NCI-H1694 (cell line): ENCODE measurements around the gene PGAP2.
A peak's percentile ranks its signal among the peaks of the same experiment; 100 is the strongest.
"Not testable (repeated sequence)": the region's sequence is repeated elsewhere in the genome, so short reads cannot be mapped to it uniquely, and the experiment has no call there.

Experiments
- DNase-seq: peaks from one replicate; lab custom pipeline; 2025; lab: John Stamatoyannopoulos, UW

The PGAP2 gene

GRCh38 chr11:3803726-3804495 lies 4.4 kb upstream of the PGAP2 start:
- DNase-seq = no peak

GRCh38 chr11:3808861-3809623 lies 682 bp downstream of the PGAP2 start:
- no peak for DNase-seq

DNA sequence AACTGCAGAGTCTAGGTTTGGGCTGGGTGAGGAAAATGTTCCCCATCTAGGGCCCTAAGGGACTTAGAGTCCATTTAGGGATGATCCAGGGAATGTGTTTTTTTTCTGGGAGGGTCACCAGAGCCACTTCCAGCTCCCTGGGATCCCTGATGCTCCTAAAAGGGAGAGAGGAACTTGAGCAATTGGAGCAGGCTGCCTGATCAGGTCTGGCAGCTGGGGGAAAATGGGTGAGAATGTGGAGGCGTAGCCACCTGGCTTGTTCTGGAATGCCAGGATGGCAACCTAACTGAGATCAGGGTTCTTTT lies 1.2 kb downstream of the PGAP2 start:
- no peak for DNase-seq

DNA sequence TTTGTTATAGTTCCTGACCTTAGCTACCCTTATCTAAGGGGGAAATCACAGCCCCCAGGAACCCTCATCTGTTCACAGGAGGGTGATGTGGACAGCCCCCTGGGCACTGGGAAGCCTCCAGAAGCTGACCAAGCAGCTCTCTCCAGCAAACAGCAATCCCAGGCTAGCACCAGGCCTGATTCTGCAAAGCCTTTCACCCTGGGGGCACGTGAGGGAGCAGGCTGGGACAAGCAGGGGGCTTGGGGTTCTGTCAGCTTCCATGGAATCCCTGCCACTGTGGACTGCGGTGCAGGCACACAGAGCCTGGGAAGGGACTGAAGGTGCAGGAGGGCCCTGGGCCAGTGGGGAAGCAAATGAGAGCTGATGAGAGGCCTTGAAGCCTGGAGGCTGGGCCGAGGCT lies 2.1 kb downstream of the PGAP2 start:
- no peak for DNase-seq

DNA sequence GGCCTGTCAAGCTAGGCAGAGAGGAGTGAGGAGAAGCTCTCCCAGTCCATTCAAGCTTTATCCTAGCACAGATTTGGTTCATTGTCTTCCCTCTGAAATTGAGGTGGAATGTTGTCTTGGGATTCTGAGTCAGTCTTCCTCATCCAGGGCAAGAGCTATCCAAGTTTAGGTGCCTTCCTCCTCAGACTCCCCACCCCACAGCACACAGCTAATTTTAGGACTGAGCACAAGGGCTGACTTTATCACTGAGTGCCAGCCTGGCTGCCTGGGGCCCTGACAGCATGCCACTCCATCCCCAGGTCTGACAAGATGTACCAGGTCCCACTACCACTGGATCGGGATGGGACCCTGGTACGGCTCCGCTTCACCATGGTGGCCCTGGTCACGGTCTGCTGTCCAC lies 2.6 kb downstream of the PGAP2 start:
- DNase-seq = no peak

- not testable (repeated sequence) for DNase-seq
These were observed 6.5 kb downstream of the PGAP2 start for GRCh38 chr11:3814832-3815231.

DNA sequence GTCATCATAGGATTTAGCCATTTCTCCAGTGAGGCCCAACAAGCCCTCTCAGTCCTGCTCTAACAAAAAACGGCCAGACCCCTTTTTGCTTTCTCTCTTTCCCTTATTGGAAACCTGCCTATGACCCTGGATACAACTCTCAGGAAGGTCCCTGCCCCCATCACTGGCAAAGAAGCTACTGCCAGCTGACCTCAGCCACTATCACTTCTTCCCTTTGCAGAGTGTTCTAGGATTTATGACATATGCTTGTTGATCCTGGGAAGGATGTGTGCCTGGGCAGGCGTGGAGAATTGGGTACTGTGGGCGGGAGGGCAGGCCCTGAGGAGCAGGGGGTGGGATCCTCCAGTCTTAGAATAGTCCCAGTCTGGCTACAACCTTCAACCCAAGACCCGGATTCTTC lies 7.5 kb downstream of the PGAP2 start:
- DNase-seq = no peak

DNA sequence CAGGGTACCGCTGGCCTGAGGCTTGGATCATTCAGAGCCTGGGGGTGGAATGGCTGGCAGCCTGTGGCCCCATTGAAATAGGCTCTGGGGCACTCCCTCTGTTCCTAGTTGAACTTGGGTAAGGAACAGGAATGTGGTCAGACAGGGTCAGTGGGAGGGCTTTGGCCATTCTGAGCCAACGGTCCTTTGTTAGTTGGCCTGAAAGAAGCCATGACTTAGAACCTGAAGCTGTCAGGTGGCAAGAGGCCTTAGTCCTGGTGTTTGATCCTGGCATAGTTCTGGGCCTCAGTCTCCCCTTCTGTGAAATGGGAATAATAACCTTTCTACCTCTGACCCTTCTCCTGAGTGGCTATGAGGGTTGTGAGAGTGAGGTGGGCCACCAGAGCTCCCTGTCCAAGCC lies 8.3 kb downstream of the PGAP2 start:
- no peak for DNase-seq

GRCh38 chr11:3817181-3817800 lies 8.9 kb downstream of the PGAP2 start:
- no peak for DNase-seq

DNA sequence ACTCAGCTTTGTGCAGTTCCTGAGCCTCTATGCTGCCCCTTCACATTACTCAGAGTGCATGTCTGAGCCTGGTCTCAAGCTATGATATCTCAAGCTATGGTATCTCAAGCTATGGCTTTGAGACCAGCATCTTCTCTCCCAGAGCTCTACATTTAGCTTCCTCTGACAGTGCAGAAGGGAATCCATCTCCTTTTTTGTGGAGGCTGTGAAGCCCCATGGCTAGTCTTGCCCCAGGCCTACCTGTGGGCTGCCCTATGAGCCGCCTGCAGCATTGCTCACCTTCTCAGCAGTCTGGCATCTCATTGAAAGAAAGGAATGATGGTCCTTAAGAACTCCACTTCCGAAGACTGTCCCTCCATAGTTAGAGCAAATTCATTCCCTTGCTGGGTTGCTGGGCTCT lies 12.6 kb downstream of the PGAP2 start:
- no peak for DNase-seq

GRCh38 chr11:3822312-3822711 lies 14.0 kb downstream of the PGAP2 start:
- DNase-seq = no peak

DNA sequence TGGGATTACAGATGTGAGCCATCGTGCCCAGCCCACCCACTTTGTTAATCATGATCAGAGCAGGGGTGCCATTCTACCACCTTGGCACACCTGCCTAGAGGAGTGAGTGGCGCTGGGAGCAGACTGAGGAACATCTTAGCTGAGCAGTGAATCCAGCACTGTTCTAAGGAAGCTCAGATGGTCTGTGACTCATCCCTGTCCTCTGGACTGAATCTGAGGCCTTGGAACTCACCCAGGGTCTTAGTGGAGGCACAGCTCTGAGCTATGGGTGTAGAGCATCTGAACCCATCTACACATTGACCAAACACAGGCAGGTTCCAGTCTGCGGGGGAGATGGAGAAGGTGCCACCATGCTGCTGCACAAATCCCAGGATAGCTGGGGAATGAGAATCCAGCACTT lies 14.9 kb downstream of the PGAP2 start:
- no peak for DNase-seq

GRCh38 chr11:3823762-3824506 lies 15.6 kb downstream of the PGAP2 start:
- no peak for DNase-seq

DNA sequence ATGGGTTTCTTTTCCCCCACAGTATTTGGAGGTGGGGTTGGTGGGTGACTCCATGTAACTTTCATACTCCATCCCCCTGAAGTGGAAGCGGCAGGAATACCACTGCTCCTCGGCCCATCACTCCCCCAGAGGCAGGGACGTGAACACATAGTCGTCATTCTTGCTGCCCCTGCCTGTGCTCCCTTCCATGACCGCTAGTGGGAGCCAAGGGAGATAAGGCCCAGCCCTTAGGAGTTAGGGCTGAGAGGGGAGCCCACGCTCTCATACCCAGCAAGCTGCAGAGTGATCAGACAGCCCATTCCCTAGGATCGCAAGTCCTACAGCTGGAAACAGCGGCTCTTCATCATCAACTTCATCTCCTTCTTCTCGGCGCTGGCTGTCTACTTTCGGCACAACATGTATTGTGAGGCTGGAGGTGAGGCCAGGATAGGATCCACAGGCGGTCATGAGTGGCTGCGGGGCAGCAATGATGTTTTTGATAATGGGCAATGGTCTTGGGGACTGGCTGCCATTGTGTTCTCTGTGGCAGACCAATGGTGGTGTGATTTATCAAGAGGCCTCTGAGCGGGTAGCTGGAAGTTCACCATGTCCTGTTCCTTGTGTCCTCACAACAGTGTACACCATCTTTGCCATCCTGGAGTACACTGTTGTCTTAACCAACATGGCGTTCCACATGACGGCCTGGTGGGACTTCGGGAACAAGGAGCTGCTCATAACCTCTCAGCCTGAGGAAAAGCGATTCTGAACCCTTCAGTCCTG lies 16.5 kb downstream of the PGAP2 start:
- peak; percentile 4 for DNase-seq

- no peak for DNase-seq
These were observed 17.3 kb downstream of the PGAP2 start for GRCh38 chr11:3825473-3826154.

DNA sequence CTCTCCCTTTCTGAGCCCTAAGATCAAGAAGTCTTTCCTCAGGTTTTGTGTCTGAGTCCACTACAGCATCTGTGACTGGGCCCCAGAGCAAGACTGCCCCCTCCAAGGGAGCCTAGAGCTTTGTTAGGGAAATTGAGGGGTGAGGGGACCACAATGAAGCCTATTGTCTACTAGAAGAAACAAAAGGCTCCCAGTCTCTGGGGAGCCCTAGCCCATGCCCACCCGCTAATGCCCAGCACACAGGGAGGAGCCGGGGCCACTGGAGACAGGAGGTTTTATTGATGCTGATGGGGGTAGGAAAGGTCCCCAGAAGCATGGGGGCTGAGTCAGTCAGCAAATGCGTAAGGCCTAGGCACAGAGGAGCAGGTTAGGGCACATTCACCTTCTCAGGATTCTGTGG lies 18.4 kb downstream of the PGAP2 start:
- no peak for DNase-seq

DNA sequence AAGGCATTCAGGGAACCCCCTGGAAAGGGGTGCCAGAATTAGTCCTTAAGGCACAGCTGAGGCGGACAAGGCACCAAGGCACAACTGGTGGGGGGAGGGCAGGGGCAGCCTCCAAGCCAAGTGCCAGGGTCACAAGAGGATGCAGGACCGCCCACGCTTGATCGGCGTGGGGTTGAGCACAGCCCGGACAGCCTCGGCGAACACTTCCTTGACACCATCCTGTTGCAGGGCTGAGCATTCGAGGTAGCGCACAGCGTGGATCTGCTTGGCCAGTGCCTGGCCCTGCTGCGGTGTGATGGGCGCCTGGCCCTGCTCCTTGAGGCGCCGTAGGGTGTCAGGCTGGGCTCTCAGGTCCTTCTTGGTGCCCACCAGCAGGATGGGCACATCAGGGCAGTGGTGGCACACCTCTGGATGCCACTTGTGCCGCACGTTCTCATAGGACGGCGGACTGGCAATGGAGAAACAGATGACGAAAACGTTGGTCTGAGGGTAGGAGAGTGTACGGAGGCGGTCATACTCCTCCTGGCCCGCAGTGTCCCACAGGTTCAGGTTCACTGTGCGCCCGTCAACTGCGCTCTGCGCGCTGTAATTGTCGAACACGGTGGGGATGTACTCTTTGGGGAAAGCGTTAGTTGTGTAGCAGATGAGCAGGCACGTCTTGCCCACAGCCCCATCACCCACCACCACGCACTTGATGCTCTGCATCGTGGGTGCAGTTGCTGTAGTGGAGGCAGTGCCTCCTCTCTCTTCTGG lies 19.2 kb downstream of the PGAP2 start:
- DNase-seq = no peak

DNA sequence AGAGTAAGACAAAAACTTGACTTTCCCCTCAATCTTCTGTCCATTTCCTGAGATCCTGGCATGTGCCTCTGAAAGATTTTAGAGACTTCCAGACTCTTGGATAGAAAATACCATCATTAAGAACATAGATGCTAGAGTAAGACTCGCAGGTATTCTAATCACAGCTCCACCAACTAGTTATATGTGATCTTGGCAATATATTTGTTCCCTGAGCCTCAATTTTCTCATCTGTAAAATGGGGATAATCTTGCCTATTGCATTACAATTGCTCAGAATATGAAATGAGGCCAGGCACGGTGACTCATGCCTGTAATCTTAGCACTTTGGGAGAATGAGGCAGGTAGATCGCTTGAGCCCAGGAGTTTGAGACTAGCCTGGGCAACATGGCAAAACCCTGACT lies 21.7 kb downstream of the PGAP2 start:
- DNase-seq = no peak

GRCh38 chr11:3830730-3831129 lies 22.4 kb downstream of the PGAP2 start:
- no peak for DNase-seq

- DNase-seq = no peak
These were observed 23.2 kb downstream of the PGAP2 start for GRCh38 chr11:3831378-3832239.
